Bronchial epithelial cell (primary cell): ENCODE measurements around the gene KRT8. TPM values are rescaled to one million over a fixed set of nuclear protein-coding genes. Genes with fewer than 3 reads are reported as not detected.

Experiments used
- DNase-seq: peaks from one replicate; pipeline ENCODE4 v3.0.0-alpha.2; 2010; ENCODE audit warnings: low read depth
- FAIRE-seq: peaks from 2 replicates; lab custom pipeline; 2011; peaks lifted over from hg19 to GRCh38; lab: Jason Lieb, UNC
- H3K27me3 ChIP-seq: 2 replicates; pipeline ENCODE4 v1.5.1; 2011; ENCODE audit warnings: low read length; ENCODE audit not compliant: control insufficient read depth, insufficient read depth
- H3K36me3 ChIP-seq: 2 replicates; pipeline ENCODE4 v1.5.1; 2011; ENCODE audit warnings: low read length; ENCODE audit not compliant: control insufficient read depth, insufficient read depth
- H3K4me3 ChIP-seq: 2 replicates; pipeline ENCODE4 v1.5.1; 2011; ENCODE audit warnings: mild to moderate bottlenecking, low read depth, low read length, control low read depth
- total RNA-seq: library from RNA; depleted of rRNA; stranded (reverse); fragments of >200 nt; gene quantifications from 2 replicates; pipeline ENCODE4 v1.2.1, GENCODE V29; 2014
- TF ChIP-seq, protein P1 (sequence below): IDR thresholded peaks from 2 replicates; pipeline ENCODE4 v1.5.1; 2011; ENCODE audit warnings: mild to moderate bottlenecking, moderate library complexity, low read length, control low read depth, inconsistent platforms; ENCODE audit not compliant: insufficient read depth, severe bottlenecking

The KRT8 gene
- total RNA-seq, 1 donor from 2014 or later = 146 TPM

DNA sequence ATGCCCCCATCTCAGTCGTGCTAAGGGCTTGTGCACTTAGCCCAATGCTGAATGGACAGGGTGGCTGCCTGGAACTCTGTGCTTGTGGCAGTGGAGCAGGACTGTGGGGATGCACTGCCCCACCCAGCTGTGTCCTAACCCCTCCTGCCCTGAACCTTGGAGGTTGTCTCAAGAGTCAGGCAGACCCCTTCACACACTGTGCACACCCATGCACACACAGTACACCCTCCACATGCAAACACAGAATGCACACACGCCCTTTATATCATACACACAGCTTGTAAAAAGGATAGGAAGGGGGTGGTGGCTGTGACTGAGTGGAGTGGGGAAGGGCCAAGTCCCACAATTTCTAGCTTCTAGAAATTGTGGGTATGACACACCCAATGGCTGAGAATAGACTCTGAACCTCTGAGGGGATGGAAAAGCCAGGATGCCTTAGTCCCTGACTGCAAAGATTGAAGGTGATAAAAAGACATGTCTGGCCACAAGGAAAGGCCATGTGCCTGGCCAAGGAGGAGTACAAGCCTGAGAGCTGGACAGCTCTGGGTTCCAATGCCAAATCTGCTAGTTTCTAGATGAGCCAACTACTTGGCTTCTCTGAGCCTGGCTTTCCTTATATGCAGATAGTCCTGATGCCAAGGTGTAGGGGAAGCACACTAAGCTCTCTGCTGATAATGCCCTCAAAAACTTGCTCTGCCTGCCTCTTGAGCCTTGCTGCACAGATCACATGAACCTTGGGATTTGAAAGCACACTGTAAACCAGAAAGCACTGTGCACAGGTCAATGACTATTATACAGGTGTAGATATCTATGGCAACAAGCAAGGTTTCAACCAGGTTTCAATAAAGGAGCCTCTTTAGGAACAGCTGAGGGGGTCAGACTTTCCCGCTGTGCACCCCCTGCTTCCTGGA is 8.4 kb downstream of the KRT8 start:
- H3K36me3 ChIP-seq = peaks cover 19% of the 10 kb centered on the region
- DNase-seq (no peak), FAIRE-seq (no peak)
- no peak overlapping the region for H3K4me3 ChIP-seq
- TF ChIP-seq, protein P1, sequence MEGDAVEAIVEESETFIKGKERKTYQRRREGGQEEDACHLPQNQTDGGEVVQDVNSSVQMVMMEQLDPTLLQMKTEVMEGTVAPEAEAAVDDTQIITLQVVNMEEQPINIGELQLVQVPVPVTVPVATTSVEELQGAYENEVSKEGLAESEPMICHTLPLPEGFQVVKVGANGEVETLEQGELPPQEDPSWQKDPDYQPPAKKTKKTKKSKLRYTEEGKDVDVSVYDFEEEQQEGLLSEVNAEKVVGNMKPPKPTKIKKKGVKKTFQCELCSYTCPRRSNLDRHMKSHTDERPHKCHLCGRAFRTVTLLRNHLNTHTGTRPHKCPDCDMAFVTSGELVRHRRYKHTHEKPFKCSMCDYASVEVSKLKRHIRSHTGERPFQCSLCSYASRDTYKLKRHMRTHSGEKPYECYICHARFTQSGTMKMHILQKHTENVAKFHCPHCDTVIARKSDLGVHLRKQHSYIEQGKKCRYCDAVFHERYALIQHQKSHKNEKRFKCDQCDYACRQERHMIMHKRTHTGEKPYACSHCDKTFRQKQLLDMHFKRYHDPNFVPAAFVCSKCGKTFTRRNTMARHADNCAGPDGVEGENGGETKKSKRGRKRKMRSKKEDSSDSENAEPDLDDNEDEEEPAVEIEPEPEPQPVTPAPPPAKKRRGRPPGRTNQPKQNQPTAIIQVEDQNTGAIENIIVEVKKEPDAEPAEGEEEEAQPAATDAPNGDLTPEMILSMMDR = no peak
- no peaks in the 10 kb centered on the region for H3K27me3 ChIP-seq

DNA sequence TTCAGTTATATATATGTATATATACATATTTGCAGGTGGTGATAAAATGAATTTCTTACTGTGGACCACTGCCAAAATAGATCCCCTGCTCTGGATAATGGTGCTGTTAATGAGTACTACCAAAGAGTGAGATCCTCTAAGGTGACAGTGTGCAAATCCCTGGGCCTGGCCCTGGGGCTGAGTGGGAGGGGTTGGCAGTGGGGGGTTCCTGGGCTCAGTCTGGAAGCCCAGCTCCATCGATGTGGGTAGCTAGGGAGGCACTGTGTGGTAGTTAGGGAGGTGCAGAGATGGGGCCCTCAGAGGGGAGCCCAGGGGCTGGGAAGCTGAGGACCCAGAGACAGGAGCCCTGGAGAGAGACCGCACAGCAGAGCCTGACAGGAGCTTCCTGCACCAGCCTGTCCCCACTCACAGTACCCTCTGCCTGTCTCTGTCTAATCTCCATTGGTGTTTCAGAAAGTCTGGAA is 9.1 kb downstream of the KRT8 start:
- Histone ChIP-seq H3K36me3 (peaks cover 13% of the 10 kb centered on the region), H3K27me3 (no peaks in the 10 kb centered on the region), H3K4me3 (no peak overlapping the region)
- TF ChIP-seq, protein P1 = no peak
- FAIRE-seq (no peak), DNase-seq (no peak)

DNA sequence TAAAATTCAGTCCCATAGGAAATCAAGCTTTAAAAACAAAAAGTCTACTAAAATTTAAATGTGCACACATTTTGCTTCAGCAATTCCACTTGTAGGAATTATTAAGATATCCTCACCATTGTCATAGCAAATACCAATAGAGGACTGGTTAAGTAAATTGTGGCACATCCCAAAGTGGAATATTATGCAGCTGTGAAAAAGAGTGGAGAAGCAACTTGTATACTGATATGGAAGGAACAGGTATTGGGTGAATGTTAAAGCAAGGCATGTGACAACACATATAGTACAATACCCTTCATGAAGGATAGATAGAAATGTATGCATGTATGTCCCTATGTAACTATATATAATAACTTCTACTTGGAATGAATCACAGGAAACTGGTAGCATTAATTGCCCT is 11.9 kb downstream of the KRT8 start:
- H3K27me3 ChIP-seq = no peaks in the 10 kb centered on the region
- peaks cover 1% of the 10 kb centered on the region for H3K36me3 ChIP-seq
- no peak for DNase-seq
- no peak for FAIRE-seq
- H3K4me3 ChIP-seq = no peak overlapping the region
- TF ChIP-seq, protein P1 = no peak

GRCh38 chr12:52892207-52892852 is 12.5 kb downstream of the KRT8 start:
- TF ChIP-seq, protein P1 = no peak
- no peak for FAIRE-seq

GRCh38 chr12:52891044-52891443 is 13.8 kb downstream of the KRT8 start:
- Histone ChIP-seq H3K27me3 (no peaks in the 10 kb centered on the region), H3K36me3 (no peaks in the 10 kb centered on the region), H3K4me3 (no peak overlapping the region)
- no peak for FAIRE-seq
- DNase-seq = no peak
- TF ChIP-seq, protein P1 = no peak

More at GRCh38 chr12:52892207-52892852, 12.5 kb downstream of the KRT8 start:
- Histone ChIP-seq H3K27me3 (no peaks in the 10 kb centered on the region), H3K4me3 (no peak overlapping the region), H3K36me3 (no peaks in the 10 kb centered on the region)
- DNase-seq = no peak
